Retinal pigment epithelial cell (primary cell): ENCODE results near the gene RPS6KA5.
"Not testable (repeated sequence)": the region's sequence is repeated elsewhere in the genome, so short reads cannot be mapped to it uniquely, and the experiment has no call there.

ENCODE experiments used
- DNase-seq: peaks from one replicate; pipeline ENCODE4 v3.0.0-alpha.2; 2010; ENCODE audit warnings: low read depth
- H3K4me3 ChIP-seq: 2 replicates; pipeline ENCODE4 v1.5.1; 2011; ENCODE audit warnings: mild to moderate bottlenecking, low read length, control low read depth, moderate library complexity
- TF ChIP-seq, protein P1 (sequence below): conservative IDR thresholded peaks from 2 replicates; pipeline ENCODE4 v1.5.1; 2011; ENCODE audit warnings: low read depth, low read length, control low read depth, inconsistent platforms

The RPS6KA5 gene

DNA sequence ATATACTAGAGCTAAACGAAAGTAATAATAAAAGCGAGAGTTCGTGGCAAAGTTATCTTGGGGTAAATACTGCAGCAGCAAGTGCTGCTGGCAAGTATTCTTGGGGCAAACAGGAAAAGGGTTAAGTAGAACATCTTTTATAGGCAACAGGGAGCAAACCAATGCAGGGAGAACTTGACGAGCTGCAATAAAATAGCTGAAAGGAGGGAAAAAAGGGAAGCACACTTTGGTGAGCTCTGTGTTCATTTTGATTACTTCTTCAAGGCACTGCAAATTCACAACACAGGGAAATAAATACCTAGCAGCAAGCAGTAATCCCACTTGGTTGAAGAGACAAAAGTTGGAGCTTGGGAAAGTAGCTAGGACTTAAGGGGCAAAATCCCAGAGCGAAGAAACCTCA, 201.9 kb downstream of the RPS6KA5 start:
- no peak for DNase-seq
- TF ChIP-seq, protein P1, sequence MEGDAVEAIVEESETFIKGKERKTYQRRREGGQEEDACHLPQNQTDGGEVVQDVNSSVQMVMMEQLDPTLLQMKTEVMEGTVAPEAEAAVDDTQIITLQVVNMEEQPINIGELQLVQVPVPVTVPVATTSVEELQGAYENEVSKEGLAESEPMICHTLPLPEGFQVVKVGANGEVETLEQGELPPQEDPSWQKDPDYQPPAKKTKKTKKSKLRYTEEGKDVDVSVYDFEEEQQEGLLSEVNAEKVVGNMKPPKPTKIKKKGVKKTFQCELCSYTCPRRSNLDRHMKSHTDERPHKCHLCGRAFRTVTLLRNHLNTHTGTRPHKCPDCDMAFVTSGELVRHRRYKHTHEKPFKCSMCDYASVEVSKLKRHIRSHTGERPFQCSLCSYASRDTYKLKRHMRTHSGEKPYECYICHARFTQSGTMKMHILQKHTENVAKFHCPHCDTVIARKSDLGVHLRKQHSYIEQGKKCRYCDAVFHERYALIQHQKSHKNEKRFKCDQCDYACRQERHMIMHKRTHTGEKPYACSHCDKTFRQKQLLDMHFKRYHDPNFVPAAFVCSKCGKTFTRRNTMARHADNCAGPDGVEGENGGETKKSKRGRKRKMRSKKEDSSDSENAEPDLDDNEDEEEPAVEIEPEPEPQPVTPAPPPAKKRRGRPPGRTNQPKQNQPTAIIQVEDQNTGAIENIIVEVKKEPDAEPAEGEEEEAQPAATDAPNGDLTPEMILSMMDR = no peak

DNA sequence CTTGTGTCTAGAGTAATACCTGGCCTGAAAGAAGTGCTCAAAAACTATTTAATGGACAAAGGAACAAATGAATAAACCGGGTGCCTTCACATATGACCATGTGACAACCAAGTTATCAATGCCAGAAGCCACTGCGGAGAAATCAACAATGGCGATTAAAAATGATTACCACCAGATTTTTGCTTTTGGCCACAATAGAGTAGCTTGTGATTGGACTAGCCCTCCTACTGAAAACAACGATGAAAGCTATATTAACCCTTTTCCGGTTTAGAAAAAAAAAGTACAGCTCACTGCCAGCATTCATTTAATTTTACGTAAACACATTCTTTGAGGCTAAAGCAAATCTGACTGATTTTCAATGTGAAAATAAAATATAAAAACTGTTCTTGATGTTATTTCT, 202.6 kb downstream of the RPS6KA5 start:
- TF ChIP-seq, protein P1 = no peak
- H3K4me3 ChIP-seq = no peak overlapping the region
- DNase-seq = no peak

More for the DNA sequence above, 201.9 kb downstream of the RPS6KA5 start:
- H3K4me3 ChIP-seq = no peak overlapping the region

DNA sequence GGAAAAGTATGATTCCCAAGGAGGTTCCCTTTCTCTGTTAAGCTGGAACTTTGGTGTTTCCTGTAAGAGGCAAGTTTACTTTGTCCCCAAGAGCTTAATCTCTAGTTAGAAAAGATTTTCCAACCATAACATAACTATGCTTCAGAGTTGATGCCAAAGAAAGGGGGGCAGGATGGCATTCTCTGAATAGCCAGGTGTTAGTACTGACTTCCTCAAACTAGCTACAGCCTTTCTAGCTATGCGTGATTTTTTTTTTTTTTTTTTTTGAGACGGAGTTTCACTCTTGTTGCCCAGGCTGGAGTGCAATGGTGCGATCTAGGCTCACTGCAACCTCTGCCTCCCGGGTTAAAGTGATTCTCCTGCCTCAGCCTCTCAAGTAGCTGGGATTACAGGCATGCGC, 204.3 kb downstream of the RPS6KA5 start:
- DNase-seq, H3K4me3 ChIP-seq: not testable (repeated sequence)

- TF ChIP-seq, protein P1 = no peak
These were observed 207.3 kb downstream of the RPS6KA5 start for GRCh38 chr14:90853116-90853515.

GRCh38 chr14:90851327-90852036, 209.0 kb downstream of the RPS6KA5 start:
- TF ChIP-seq, protein P1 = no peak
- no peak overlapping the region for H3K4me3 ChIP-seq
- no peak for DNase-seq

More at GRCh38 chr14:90853116-90853515, 207.3 kb downstream of the RPS6KA5 start:
- H3K4me3 ChIP-seq = no peak overlapping the region
- no peak for DNase-seq

DNA sequence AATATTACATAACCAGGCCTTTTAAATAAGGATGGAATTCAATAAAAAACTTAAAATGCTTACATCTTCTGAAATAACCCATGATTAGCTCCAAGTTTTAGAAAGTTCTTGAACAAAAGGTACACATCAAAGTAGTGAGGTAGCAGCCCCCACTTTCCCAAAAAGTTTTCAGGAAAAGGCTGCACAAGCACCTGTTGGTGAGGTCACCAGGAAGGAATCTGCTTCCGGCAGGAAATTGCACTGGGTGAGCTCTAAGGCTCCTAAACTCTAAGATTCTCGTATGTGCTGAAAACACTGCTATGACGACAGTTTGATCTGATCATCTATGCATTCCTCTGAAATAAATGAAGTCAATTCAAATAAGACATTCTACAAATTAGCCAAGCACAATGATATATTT, 210.0 kb downstream of the RPS6KA5 start:
- peak; percentile 37 for DNase-seq
- TF ChIP-seq, protein P1 = no peak
- H3K4me3 ChIP-seq = no peak overlapping the region

DNA sequence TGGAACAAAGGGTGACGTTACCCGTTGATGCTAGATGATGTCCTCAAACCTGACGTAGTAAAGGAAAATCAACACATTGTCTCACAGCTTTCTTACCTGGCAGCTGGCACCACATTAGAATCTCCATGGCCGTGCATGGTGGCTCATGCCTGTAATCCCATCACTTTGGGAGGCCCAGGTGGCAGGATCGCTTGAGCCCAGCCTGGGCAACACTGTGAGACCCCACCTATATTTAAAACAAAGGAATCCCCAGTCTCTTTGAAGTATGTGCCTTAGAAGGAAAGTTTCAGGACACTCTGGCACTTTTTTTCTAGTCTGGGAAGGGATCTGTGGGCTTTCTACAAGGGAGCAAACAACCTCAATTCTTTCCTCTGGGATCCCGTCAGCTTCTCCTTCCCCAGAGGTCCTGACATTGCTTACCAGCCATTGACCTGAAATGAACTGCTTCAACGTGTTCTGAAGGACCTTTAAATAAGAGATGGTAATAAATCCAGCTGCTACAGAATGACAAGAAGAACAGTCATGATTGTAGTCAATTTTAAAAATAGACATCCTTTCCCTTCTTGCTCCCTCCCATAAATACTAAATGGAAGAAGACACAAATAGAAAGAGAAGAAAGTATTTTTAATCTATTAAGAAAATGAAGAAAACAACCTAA, 210.5 kb downstream of the RPS6KA5 start:
- TF ChIP-seq, protein P1 = no peak
- DNase-seq = no peak

More for the DNA sequence above, 210.5 kb downstream of the RPS6KA5 start:
- H3K4me3 ChIP-seq = no peak overlapping the region
